Measurements from ENCODE around the gene MICAL2. TPM values are rescaled to one million over a fixed set of nuclear protein-coding genes. Genes with fewer than 3 reads are reported as not detected.

MICAL2 gene
- total and polyA plus RNA-seq, 2 of the 8 experiments (the other 6 are each of a cell fraction or from before 2014, with no cell fraction given) = 1.3 to 4.1 TPM

DNA sequence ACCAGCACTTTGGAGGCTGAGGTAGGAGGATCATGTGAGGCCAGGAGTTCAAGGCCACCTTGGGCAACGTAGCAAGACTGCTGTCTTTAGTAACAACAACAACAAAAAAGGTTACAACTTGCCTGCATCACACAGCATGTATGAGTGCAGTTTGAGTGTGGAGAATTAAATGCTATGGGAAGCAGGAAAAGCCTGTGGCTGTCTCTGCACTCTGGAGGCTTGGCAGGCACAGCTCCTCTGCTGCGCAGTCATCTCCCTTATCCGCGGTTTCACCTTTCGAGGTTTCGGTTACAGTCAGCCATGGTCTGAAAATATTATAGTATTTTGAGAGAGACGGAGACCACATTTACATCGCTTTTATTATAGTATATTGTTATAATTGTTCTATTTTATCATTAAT, 2.9 kb downstream of the MICAL2 start (continued):
- TF ChIP-seq, protein P1, sequence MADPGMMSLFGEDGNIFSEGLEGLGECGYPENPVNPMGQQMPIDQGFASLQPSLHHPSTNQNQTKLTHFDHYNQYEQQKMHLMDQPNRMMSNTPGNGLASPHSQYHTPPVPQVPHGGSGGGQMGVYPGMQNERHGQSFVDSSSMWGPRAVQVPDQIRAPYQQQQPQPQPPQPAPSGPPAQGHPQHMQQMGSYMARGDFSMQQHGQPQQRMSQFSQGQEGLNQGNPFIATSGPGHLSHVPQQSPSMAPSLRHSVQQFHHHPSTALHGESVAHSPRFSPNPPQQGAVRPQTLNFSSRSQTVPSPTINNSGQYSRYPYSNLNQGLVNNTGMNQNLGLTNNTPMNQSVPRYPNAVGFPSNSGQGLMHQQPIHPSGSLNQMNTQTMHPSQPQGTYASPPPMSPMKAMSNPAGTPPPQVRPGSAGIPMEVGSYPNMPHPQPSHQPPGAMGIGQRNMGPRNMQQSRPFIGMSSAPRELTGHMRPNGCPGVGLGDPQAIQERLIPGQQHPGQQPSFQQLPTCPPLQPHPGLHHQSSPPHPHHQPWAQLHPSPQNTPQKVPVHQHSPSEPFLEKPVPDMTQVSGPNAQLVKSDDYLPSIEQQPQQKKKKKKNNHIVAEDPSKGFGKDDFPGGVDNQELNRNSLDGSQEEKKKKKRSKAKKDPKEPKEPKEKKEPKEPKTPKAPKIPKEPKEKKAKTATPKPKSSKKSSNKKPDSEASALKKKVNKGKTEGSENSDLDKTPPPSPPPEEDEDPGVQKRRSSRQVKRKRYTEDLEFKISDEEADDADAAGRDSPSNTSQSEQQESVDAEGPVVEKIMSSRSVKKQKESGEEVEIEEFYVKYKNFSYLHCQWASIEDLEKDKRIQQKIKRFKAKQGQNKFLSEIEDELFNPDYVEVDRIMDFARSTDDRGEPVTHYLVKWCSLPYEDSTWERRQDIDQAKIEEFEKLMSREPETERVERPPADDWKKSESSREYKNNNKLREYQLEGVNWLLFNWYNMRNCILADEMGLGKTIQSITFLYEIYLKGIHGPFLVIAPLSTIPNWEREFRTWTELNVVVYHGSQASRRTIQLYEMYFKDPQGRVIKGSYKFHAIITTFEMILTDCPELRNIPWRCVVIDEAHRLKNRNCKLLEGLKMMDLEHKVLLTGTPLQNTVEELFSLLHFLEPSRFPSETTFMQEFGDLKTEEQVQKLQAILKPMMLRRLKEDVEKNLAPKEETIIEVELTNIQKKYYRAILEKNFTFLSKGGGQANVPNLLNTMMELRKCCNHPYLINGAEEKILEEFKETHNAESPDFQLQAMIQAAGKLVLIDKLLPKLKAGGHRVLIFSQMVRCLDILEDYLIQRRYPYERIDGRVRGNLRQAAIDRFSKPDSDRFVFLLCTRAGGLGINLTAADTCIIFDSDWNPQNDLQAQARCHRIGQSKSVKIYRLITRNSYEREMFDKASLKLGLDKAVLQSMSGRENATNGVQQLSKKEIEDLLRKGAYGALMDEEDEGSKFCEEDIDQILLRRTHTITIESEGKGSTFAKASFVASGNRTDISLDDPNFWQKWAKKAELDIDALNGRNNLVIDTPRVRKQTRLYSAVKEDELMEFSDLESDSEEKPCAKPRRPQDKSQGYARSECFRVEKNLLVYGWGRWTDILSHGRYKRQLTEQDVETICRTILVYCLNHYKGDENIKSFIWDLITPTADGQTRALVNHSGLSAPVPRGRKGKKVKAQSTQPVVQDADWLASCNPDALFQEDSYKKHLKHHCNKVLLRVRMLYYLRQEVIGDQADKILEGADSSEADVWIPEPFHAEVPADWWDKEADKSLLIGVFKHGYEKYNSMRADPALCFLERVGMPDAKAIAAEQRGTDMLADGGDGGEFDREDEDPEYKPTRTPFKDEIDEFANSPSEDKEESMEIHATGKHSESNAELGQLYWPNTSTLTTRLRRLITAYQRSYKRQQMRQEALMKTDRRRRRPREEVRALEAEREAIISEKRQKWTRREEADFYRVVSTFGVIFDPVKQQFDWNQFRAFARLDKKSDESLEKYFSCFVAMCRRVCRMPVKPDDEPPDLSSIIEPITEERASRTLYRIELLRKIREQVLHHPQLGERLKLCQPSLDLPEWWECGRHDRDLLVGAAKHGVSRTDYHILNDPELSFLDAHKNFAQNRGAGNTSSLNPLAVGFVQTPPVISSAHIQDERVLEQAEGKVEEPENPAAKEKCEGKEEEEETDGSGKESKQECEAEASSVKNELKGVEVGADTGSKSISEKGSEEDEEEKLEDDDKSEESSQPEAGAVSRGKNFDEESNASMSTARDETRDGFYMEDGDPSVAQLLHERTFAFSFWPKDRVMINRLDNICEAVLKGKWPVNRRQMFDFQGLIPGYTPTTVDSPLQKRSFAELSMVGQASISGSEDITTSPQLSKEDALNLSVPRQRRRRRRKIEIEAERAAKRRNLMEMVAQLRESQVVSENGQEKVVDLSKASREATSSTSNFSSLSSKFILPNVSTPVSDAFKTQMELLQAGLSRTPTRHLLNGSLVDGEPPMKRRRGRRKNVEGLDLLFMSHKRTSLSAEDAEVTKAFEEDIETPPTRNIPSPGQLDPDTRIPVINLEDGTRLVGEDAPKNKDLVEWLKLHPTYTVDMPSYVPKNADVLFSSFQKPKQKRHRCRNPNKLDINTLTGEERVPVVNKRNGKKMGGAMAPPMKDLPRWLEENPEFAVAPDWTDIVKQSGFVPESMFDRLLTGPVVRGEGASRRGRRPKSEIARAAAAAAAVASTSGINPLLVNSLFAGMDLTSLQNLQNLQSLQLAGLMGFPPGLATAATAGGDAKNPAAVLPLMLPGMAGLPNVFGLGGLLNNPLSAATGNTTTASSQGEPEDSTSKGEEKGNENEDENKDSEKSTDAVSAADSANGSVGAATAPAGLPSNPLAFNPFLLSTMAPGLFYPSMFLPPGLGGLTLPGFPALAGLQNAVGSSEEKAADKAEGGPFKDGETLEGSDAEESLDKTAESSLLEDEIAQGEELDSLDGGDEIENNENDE (IDR thresholded peaks at IDR 0.05; ENCODE audit: insufficient replicate concordance, low read length) = no peak
- TF ChIP-seq POLR2A (IDR thresholded peaks at IDR 0.05; ENCODE audit: control extremely low read depth in 1 of 2, low read depth in 2 of 2, low read length in 2 of 2) = no peak
- no peak for TF ChIP-seq SP4 (IDR thresholded peaks at IDR 0.05; ENCODE audit: low read length)
- no peak for TF ChIP-seq CEBPB (IDR thresholded peaks at IDR 0.05; ENCODE audit: low read depth, low read length)
- TF ChIP-seq, protein P2, sequence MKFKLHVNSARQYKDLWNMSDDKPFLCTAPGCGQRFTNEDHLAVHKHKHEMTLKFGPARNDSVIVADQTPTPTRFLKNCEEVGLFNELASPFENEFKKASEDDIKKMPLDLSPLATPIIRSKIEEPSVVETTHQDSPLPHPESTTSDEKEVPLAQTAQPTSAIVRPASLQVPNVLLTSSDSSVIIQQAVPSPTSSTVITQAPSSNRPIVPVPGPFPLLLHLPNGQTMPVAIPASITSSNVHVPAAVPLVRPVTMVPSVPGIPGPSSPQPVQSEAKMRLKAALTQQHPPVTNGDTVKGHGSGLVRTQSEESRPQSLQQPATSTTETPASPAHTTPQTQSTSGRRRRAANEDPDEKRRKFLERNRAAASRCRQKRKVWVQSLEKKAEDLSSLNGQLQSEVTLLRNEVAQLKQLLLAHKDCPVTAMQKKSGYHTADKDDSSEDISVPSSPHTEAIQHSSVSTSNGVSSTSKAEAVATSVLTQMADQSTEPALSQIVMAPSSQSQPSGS (IDR thresholded peaks at IDR 0.05; ENCODE audit: low read length) = no peak
- TF ChIP-seq SUZ12 (IDR thresholded peaks at IDR 0.05; ENCODE audit: low read length) = no peak
- no peak for TF ChIP-seq GABPA (IDR thresholded peaks at IDR 0.05; ENCODE audit: borderline replicate concordance, insufficient read depth, low read length)

All from H1 (cell line).